K562 (cell line): ENCODE data around the gene CCNQ. TPM values are rescaled to one million over a fixed set of nuclear protein-coding genes. Genes with fewer than 3 reads are reported as not detected.

Source experiments
- ATAC-seq: fragments of 200-7000 bp; cut with Tn5 transposase; 3 replicates; pipeline ENCODE4 v1.9.1; 2020; ENCODE audit warnings: moderate library complexity
- BruUV-seq: library from RNA; stranded (reverse); fragments of 400-500 nt; replicated peaks from 2 replicates; lab custom pipeline; 2021; lab: Mats Ljungman, UMichigan
- CTCF ChIA-PET: fragments of 300-600 bp; formaldehyde crosslinking; extraction: SDS; loops from one replicate; lab custom pipeline; 2021; ENCODE audit warnings: low intra/inter-chr PET ratio; lab: Yijun Ruan, JAX
- POLR2A ChIA-PET: fragments of 300-600, 350-650 bp; sonication (Branson Sonifier 250); formaldehyde crosslinking; extraction: SDS; loops from one replicate; lab custom pipeline; 2021; ENCODE audit warnings: antibody characterized with exemption, inconsistent platforms; lab: Yijun Ruan, JAX
- DNase-seq, 4 experiments: peaks; one replicate each; pipeline versions ENCODE4 v3.0.0 to v3.0.0-alpha.2; 2011 to 2018; ENCODE audit warnings: low spot score in 3 of 4, mixed read lengths in 3 of 4; ENCODE audit errors: extremely low read depth in 1 of 4
- FAIRE-seq: peaks from 2 replicates; lab custom pipeline; 2011; peaks lifted over from hg19 to GRCh38; lab: Jason Lieb, UNC
- H2AFZ ChIP-seq: 2 replicates; pipeline ENCODE4 v1.6.0; 2011; ENCODE audit warnings: low read depth, low read length, control low read depth, inconsistent platforms
- H3K27ac ChIP-seq: fragments of 200-600 bp; 3 replicates; pipeline ENCODE4 v1.8.0; 2011; ENCODE audit warnings: low read depth, mild to moderate bottlenecking, control low read depth, inconsistent platforms, low read length, moderate library complexity, mixed read lengths; ENCODE audit errors: extremely low read depth
- H3K27me3 ChIP-seq, 2 experiments: fragments of 300-600 bp in 1 of 2; 2 replicates in 1 of 2; 3 replicates in 1 of 2; pipeline versions ENCODE4 v1.6.0 to v1.8.0; 2011; ENCODE audit warnings: inconsistent platforms in 2 of 2, low read length in 2 of 2, mild to moderate bottlenecking in 1 of 2, mixed read lengths in 1 of 2, moderate library complexity in 1 of 2; ENCODE audit not compliant: control insufficient read depth in 2 of 2, insufficient read depth in 2 of 2
- H3K36me3 ChIP-seq: fragments of 300-600 bp; 3 replicates; pipeline ENCODE4 v1.8.0; 2011; ENCODE audit warnings: mild to moderate bottlenecking, low read length, inconsistent platforms; ENCODE audit not compliant: control insufficient read depth, insufficient read depth
- H3K4me1 ChIP-seq, 2 experiments: fragments of 200-600 bp in 1 of 2; replicated peaks in 1 of 2; 2 replicates in 1 of 2; 3 replicates in 1 of 2; pipeline versions ENCODE4 v1.5.1 to v1.8.0; 2011; ENCODE audit warnings: inconsistent platforms in 2 of 2, low read length in 2 of 2, mild to moderate bottlenecking in 1 of 2, mixed read lengths in 1 of 2, moderate library complexity in 1 of 2; ENCODE audit not compliant: control insufficient read depth in 2 of 2, insufficient read depth in 2 of 2
- H3K4me2 ChIP-seq: 2 replicates; pipeline ENCODE4 v1.6.1; 2011; ENCODE audit warnings: low read length, control low read depth, inconsistent platforms, mixed read lengths; ENCODE audit not compliant: insufficient read depth
- H3K4me3 ChIP-seq: fragments of 200-600 bp; sonication (generic), shearing (Covaris generic); 2 replicates; pipeline ENCODE4 v1.5.1; 2016; ENCODE audit warnings: control low read depth, inconsistent platforms
- H3K79me2 ChIP-seq: fragments of 200-600 bp; 3 replicates; pipeline ENCODE4 v1.8.0; 2011; ENCODE audit warnings: low read length, inconsistent platforms; ENCODE audit not compliant: control insufficient read depth, insufficient read depth
- H3K9ac ChIP-seq, 2 experiments: 2 replicates each; pipeline versions ENCODE4 v1.6.0 to v1.6.1; 2011; ENCODE audit warnings: low read depth in 2 of 2, low read length in 2 of 2, control low read depth in 1 of 2, inconsistent platforms in 1 of 2, mild to moderate bottlenecking in 1 of 2, mixed read lengths in 1 of 2; ENCODE audit not compliant: insufficient read depth in 1 of 2
- H3K9me1 ChIP-seq: one replicate; pipeline ENCODE4 v1.6.0; 2011; ENCODE audit warnings: inconsistent platforms, mild to moderate bottlenecking, low read length, moderate library complexity; ENCODE audit not compliant: control insufficient read depth, insufficient read depth
- H3K9me3 ChIP-seq: replicated peaks from 2 replicates; pipeline ENCODE4 v1.5.1; 2011; ENCODE audit warnings: low read depth, low read length, inconsistent platforms; ENCODE audit not compliant: control insufficient read depth, insufficient read depth
- H4K20me1 ChIP-seq: replicated peaks from 2 replicates; pipeline ENCODE4 v1.6.1; 2011; ENCODE audit warnings: low read length, inconsistent platforms, mixed read lengths; ENCODE audit not compliant: control insufficient read depth, insufficient read depth
- EGR1 ChIP-seq: fragments of 450-650 bp; conservative IDR thresholded peaks from 2 replicates; pipeline ENCODE4 v1.6.1; 2017; ENCODE audit warnings: mild to moderate bottlenecking
- FOXA1 ChIP-seq: fragments of 450-650 bp; IDR thresholded peaks from 2 replicates; pipeline ENCODE4 v1.6.1; 2016; ENCODE audit warnings: mild to moderate bottlenecking, borderline replicate concordance
- KLF6 ChIP-seq: fragments of 250-450 bp; sonication (Bioruptor Pico); IDR thresholded peaks from 2 replicates; pipeline ENCODE4 v1.4.0; 2020; ENCODE audit warnings: mild to moderate bottlenecking, moderate library complexity, borderline replicate concordance
- L3MBTL2 ChIP-seq: fragments of 450-650 bp; IDR thresholded peaks from 2 replicates; pipeline ENCODE4 v1.6.1; 2016; ENCODE audit warnings: mild to moderate bottlenecking, moderate library complexity
- ZNF239 ChIP-seq: fragments of 250-450 bp; sonication (Bioruptor Pico); IDR thresholded peaks from 2 replicates; pipeline ENCODE4 v1.4.0; 2020; ENCODE audit warnings: mild to moderate bottlenecking
- ZNF253 ChIP-seq: fragments of 250-450 bp; sonication (Bioruptor Pico); conservative IDR thresholded peaks from 2 replicates; pipeline ENCODE4 v1.6.1; 2021; ENCODE audit warnings: mild to moderate bottlenecking
- WGBS: fragments of 100-300 bp; shearing (Covaris generic); methylation state at CpG from one replicate; pipeline ENCODE4 v1.1.6; 2016; ENCODE audit warnings: low coverage, mixed read lengths; ENCODE audit not compliant: insufficient coverage; ENCODE audit errors: missing lambda C conversion rate; 5-methylcytosine and 5-hydroxymethylcytosine counted together
- in situ Hi-C: fragments of 300-500 bp; cut with MboI; formaldehyde crosslinking; loops from 4 replicates; pipeline ENCODE4 v1.15.0; 2018; ENCODE audit warnings: inconsistent platforms, mixed read lengths
- intact Hi-C: fragments of 100-400 bp; cut with micrococcal nuclease; formaldehyde crosslinking; loops from 2 replicates; pipeline ENCODE4 v1.14.2; 2022
- polyA plus RNA-seq, 8 experiments: library from polyadenylated mRNA; depleted of rRNA in 4 of 8; stranded (reverse) in 5 of 8; unstranded in 3 of 8; fragments of >200 nt; fragmentation: Nextera tagmentation in 2 of 8; fragmentation: Illumina TruSeq in 1 of 8; extraction: Ambion mirVana in 2 of 8; extraction: Trizol in 1 of 8; gene quantifications; 2 replicates each; pipeline versions ENCODE4 v1.2.1 to v1.2.3, GENCODE V29; 2011 to 2014; ENCODE audit warnings: inconsistent platforms in 1 of 8, missing spikeins in 1 of 8
- total RNA-seq, 7 experiments: library from RNA; depleted of rRNA in 6 of 7; stranded (reverse); fragments of >200 nt in 6 of 7; fragmentation: Illumina TruSeq in 2 of 7; extraction: Trizol in 2 of 7; gene quantifications; 2 replicates each; pipeline versions ENCODE4 v1.2.1 to v1.2.3, GENCODE V29; 2011 to 2021; ENCODE audit warnings: low replicate concordance in 1 of 7
- TF ChIP-seq, protein P1 (sequence below): IDR thresholded peaks from 2 replicates; pipeline ENCODE4 v1.6.1; 2014; ENCODE audit warnings: antibody characterized with exemption
- TF ChIP-seq, protein P2 (sequence below): sonication (generic); formaldehyde crosslinking; IDR thresholded peaks from 2 replicates; pipeline ENCODE4 v1.8.0; 2022; ENCODE audit warnings: mild to moderate bottlenecking, missing genetic modification reagents
- TF ChIP-seq, protein P3 (sequence below): fragments of 450-650 bp; IDR thresholded peaks from 2 replicates; pipeline ENCODE4 v1.6.1; 2016; ENCODE audit warnings: mild to moderate bottlenecking, moderate library complexity

Gene CCNQ
- total and polyA plus RNA-seq, 9 of the 15 experiments (the other 6 are each of a cell fraction or from before 2014, with no cell fraction given) = 0.92 to 53.8 (median 25.3) TPM

DNA sequence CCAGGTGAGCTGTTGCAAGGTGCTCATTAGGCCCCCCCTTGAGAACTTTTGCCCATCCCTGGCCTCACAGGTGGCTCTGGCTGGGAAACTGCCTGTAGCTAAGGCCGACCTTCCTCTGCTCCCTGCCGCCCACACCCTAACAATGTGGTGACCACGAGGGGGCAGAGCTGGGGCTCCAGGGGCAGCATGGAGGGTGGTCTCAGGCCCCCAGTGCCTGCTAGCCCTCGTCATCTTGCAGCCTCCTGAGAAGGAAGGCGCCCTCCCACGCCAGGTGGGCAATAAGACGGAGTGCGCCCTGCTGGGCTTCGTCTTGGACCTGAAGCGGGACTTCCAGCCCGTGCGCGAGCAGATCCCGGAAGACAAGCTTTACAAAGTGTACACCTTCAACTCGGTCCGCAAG, 49.1 kb downstream of the CCNQ start:
- no peak overlapping the region for H3K4me2 ChIP-seq
- 52% methylated on average over 12 of the region's 16 CpGs for WGBS
- no peak for FAIRE-seq
- ChIA-PET POLR2A (interaction anchor here (0.6 to 0.8 kb wide), 5 partner anchors 14 to 450 kb away, joined by 3 to 4 read pairs (median 4); no protein-coding TSS in a partner anchor), CTCF (no interaction called here)
- peak; percentile 51; the same call in 2 of the 3 replicates for ATAC-seq
- H3K27me3 ChIP-seq = peaks cover 9 to 65% of the 10 kb centered on the region in 2 experiments; a peak in 4 of 5 replicates
- DNase-seq = peak in 1 of 4 experiments; percentile 20
- BruUV-seq = no TSS peak
- H2AFZ ChIP-seq = no peak overlapping the region
- no peak overlapping the region for H3K4me3 ChIP-seq
- no peaks in the 10 kb centered on the region for H3K79me2 ChIP-seq
- H3K9ac ChIP-seq = no peak overlapping the region
- H3K9me3 ChIP-seq = no peaks in the 10 kb centered on the region
- H3K4me1 ChIP-seq = peaks cover 0 to 37% of the 10 kb centered on the region in 2 experiments; a peak in 3 of 5 replicates
- no peaks in the 10 kb centered on the region for H4K20me1 ChIP-seq
- H3K27ac ChIP-seq = no peak overlapping the region
- intact Hi-C loops (loop anchor here (5.0 kb wide), 1 partner anchor 57 kb away; no protein-coding TSS in a partner anchor), in situ Hi-C loops (loop anchor here (5.0 kb wide), 1 partner anchor 117 kb away; no protein-coding TSS in a partner anchor)
- no peaks in the 10 kb centered on the region for H3K9me1 ChIP-seq
- H3K36me3 ChIP-seq = no peaks in the 10 kb centered on the region
- TF ChIP-seq ZNF253 (CRISPR knock-in tag) (no peak), EGR1 (peak; percentile 32), FOXA1 (no peak), L3MBTL2 (peak; percentile 29; the same call in 1 of the 2 replicates), KLF6 (CRISPR knock-in tag) (no peak), ZNF239 (CRISPR knock-in tag) (no peak)
- TF ChIP-seq, protein P1, sequence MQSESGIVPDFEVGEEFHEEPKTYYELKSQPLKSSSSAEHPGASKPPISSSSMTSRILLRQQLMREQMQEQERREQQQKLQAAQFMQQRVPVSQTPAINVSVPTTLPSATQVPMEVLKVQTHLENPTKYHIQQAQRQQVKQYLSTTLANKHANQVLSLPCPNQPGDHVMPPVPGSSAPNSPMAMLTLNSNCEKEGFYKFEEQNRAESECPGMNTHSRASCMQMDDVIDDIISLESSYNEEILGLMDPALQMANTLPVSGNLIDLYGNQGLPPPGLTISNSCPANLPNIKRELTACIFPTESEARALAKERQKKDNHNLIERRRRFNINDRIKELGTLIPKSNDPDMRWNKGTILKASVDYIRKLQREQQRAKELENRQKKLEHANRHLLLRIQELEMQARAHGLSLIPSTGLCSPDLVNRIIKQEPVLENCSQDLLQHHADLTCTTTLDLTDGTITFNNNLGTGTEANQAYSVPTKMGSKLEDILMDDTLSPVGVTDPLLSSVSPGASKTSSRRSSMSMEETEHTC = no peak
- TF ChIP-seq, protein P2, sequence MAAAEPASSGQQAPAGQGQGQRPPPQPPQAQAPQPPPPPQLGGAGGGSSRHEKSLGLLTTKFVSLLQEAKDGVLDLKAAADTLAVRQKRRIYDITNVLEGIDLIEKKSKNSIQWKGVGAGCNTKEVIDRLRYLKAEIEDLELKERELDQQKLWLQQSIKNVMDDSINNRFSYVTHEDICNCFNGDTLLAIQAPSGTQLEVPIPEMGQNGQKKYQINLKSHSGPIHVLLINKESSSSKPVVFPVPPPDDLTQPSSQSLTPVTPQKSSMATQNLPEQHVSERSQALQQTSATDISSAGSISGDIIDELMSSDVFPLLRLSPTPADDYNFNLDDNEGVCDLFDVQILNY (CRISPR knock-in tag) = no peak
- TF ChIP-seq, protein P3, sequence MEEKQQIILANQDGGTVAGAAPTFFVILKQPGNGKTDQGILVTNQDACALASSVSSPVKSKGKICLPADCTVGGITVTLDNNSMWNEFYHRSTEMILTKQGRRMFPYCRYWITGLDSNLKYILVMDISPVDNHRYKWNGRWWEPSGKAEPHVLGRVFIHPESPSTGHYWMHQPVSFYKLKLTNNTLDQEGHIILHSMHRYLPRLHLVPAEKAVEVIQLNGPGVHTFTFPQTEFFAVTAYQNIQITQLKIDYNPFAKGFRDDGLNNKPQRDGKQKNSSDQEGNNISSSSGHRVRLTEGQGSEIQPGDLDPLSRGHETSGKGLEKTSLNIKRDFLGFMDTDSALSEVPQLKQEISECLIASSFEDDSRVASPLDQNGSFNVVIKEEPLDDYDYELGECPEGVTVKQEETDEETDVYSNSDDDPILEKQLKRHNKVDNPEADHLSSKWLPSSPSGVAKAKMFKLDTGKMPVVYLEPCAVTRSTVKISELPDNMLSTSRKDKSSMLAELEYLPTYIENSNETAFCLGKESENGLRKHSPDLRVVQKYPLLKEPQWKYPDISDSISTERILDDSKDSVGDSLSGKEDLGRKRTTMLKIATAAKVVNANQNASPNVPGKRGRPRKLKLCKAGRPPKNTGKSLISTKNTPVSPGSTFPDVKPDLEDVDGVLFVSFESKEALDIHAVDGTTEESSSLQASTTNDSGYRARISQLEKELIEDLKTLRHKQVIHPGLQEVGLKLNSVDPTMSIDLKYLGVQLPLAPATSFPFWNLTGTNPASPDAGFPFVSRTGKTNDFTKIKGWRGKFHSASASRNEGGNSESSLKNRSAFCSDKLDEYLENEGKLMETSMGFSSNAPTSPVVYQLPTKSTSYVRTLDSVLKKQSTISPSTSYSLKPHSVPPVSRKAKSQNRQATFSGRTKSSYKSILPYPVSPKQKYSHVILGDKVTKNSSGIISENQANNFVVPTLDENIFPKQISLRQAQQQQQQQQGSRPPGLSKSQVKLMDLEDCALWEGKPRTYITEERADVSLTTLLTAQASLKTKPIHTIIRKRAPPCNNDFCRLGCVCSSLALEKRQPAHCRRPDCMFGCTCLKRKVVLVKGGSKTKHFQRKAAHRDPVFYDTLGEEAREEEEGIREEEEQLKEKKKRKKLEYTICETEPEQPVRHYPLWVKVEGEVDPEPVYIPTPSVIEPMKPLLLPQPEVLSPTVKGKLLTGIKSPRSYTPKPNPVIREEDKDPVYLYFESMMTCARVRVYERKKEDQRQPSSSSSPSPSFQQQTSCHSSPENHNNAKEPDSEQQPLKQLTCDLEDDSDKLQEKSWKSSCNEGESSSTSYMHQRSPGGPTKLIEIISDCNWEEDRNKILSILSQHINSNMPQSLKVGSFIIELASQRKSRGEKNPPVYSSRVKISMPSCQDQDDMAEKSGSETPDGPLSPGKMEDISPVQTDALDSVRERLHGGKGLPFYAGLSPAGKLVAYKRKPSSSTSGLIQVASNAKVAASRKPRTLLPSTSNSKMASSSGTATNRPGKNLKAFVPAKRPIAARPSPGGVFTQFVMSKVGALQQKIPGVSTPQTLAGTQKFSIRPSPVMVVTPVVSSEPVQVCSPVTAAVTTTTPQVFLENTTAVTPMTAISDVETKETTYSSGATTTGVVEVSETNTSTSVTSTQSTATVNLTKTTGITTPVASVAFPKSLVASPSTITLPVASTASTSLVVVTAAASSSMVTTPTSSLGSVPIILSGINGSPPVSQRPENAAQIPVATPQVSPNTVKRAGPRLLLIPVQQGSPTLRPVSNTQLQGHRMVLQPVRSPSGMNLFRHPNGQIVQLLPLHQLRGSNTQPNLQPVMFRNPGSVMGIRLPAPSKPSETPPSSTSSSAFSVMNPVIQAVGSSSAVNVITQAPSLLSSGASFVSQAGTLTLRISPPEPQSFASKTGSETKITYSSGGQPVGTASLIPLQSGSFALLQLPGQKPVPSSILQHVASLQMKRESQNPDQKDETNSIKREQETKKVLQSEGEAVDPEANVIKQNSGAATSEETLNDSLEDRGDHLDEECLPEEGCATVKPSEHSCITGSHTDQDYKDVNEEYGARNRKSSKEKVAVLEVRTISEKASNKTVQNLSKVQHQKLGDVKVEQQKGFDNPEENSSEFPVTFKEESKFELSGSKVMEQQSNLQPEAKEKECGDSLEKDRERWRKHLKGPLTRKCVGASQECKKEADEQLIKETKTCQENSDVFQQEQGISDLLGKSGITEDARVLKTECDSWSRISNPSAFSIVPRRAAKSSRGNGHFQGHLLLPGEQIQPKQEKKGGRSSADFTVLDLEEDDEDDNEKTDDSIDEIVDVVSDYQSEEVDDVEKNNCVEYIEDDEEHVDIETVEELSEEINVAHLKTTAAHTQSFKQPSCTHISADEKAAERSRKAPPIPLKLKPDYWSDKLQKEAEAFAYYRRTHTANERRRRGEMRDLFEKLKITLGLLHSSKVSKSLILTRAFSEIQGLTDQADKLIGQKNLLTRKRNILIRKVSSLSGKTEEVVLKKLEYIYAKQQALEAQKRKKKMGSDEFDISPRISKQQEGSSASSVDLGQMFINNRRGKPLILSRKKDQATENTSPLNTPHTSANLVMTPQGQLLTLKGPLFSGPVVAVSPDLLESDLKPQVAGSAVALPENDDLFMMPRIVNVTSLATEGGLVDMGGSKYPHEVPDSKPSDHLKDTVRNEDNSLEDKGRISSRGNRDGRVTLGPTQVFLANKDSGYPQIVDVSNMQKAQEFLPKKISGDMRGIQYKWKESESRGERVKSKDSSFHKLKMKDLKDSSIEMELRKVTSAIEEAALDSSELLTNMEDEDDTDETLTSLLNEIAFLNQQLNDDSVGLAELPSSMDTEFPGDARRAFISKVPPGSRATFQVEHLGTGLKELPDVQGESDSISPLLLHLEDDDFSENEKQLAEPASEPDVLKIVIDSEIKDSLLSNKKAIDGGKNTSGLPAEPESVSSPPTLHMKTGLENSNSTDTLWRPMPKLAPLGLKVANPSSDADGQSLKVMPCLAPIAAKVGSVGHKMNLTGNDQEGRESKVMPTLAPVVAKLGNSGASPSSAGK = peak; percentile 20; the same call in 1 of the 2 replicates
